B cell (primary cell): Measurements from ENCODE around the gene SIGLEC6. TPM values are rescaled to one million over a fixed set of nuclear protein-coding genes. Genes with fewer than 3 reads are reported as not detected.

ENCODE experiments used
- ATAC-seq: fragments of 200-7000 bp; cut with Tn5 transposase; one replicate; pipeline ENCODE4 v1.10.0; 2021; ENCODE audit warnings: low read depth, mild to moderate bottlenecking, moderate number of reproducible peaks, moderate library complexity
- CTCF ChIA-PET: fragments of 350-600 bp; sonication (Branson Sonifier 250); formaldehyde crosslinking; loops from one replicate; lab custom pipeline; 2021; ENCODE audit warnings: antibody characterized with exemption, inconsistent platforms; lab: Charles Lee
- POLR2A ChIA-PET: fragments of 350-600 bp; sonication (Branson Sonifier 250); formaldehyde crosslinking; loops from one replicate; lab custom pipeline; 2021; ENCODE audit warnings: antibody characterized with exemption; lab: Charles Lee
- DNase-seq: peaks from one replicate; pipeline ENCODE4 v3.0.0; 2013
- H2AFZ ChIP-seq: 2 replicates; pipeline ENCODE4 v1.6.1; 2012; ENCODE audit warnings: mild to moderate bottlenecking, low read depth, low read length; ENCODE audit not compliant: insufficient read depth, poor library complexity, severe bottlenecking
- H3K27ac ChIP-seq, 2 donors: 1 replicate in 1 of 2; 2 replicates in 1 of 2; pipeline ENCODE4 v1.5.1; 2012 to 2013; ENCODE audit warnings: low read length in 2 of 2, mild to moderate bottlenecking in 2 of 2, moderate library complexity in 1 of 2
- H3K27me3 ChIP-seq, 4 experiments: fragments of 200-600 bp in 1 of 4; sonication (generic) in 1 of 4; replicated peaks in 1 of 4; 1 replicate in 2 of 4; 2 replicates in 2 of 4; pipeline versions ENCODE4 v1.6.1 to v1.7.0; 2013 to 2016; ENCODE audit warnings: low read length in 3 of 4, mild to moderate bottlenecking in 2 of 4, mixed read lengths in 1 of 4, moderate library complexity in 1 of 4; ENCODE audit not compliant: insufficient read depth in 4 of 4, control insufficient read depth in 3 of 4; ENCODE audit errors: control extremely low read depth in 1 of 4
- H3K36me3 ChIP-seq, 2 experiments: replicated peaks in 1 of 2; 1 replicate in 1 of 2; 2 replicates in 1 of 2; pipeline versions ENCODE4 v1.6.1 to v1.7.1; 2013; ENCODE audit warnings: low read length in 1 of 2; ENCODE audit not compliant: insufficient read depth in 2 of 2, control insufficient read depth in 1 of 2; ENCODE audit errors: control extremely low read depth in 1 of 2, extremely low read depth in 1 of 2
- H3K4me1 ChIP-seq, 2 donors: fragments of 200-600 bp in 1 of 2; sonication (generic) in 1 of 2; 1 replicate in 1 of 2; 2 replicates in 1 of 2; pipeline versions ENCODE4 v1.5.1 to v1.6.1; 2013 to 2017; ENCODE audit warnings: low read length in 2 of 2; ENCODE audit not compliant: control insufficient read depth in 2 of 2, insufficient read depth in 2 of 2
- H3K4me2 ChIP-seq: replicated peaks from 2 replicates; pipeline ENCODE3; 2012; ENCODE audit warnings: mild to moderate bottlenecking, low read depth, low read length; ENCODE audit not compliant: poor library complexity, severe bottlenecking
- H3K4me3 ChIP-seq, 5 experiments: fragments of 200-600 bp in 1 of 5; sonication (generic) in 1 of 5; 1 replicate in 3 of 5; 2 replicates in 2 of 5; pipeline versions ENCODE4 v1.5.1 to v1.7.0; 2011 to 2016; ENCODE audit warnings: low read length in 4 of 5, mild to moderate bottlenecking in 4 of 5, low read depth in 2 of 5, control low read depth in 1 of 5, moderate library complexity in 1 of 5; ENCODE audit not compliant: insufficient read depth in 1 of 5; ENCODE audit errors: control extremely low read depth in 1 of 5, extremely low read depth in 1 of 5
- H3K79me2 ChIP-seq: fragments of 200-600 bp; sonication (generic); one replicate; pipeline ENCODE4 v1.6.0; 2016; ENCODE audit warnings: low read length; ENCODE audit not compliant: control insufficient read depth, insufficient read depth
- H3K9ac ChIP-seq: fragments of 200-600 bp; sonication (generic); 2 replicates; pipeline ENCODE4 v1.6.1; 2017; ENCODE audit warnings: mild to moderate bottlenecking, low read length, moderate library complexity
- H3K9me3 ChIP-seq, 3 donors: one replicate each; pipeline versions ENCODE4 v1.6.1 to v1.7.1; 2013; ENCODE audit warnings: low read length in 2 of 3; ENCODE audit not compliant: control insufficient read depth in 2 of 3, insufficient read depth in 1 of 3; ENCODE audit errors: control extremely low read depth in 1 of 3
- H4K20me1 ChIP-seq: 2 replicates; pipeline ENCODE4 v1.6.0; 2012; ENCODE audit warnings: mild to moderate bottlenecking, low read length; ENCODE audit not compliant: insufficient read depth, control insufficient read depth, poor library complexity, severe bottlenecking
- H3K27ac Mint-ChIP-seq: one replicate; pipeline ENCODE4 v1.8.0; 2021; ENCODE audit warnings: mixed read lengths
- H3K27me3 Mint-ChIP-seq: one replicate; pipeline ENCODE4 v1.8.0; 2021; ENCODE audit warnings: mixed read lengths
- H3K4me1 Mint-ChIP-seq: one replicate; pipeline ENCODE4 v1.8.0; 2021; ENCODE audit warnings: mixed read lengths
- H3K4me3 Mint-ChIP-seq: one replicate; pipeline ENCODE4 v1.8.0; 2021; ENCODE audit warnings: mixed read lengths
- H3K9me3 Mint-ChIP-seq: one replicate; pipeline ENCODE4 v1.8.0; 2022; ENCODE audit warnings: mixed read lengths; ENCODE audit not compliant: insufficient read depth
- CTCF ChIP-seq: fragments of 200-600 bp; IDR thresholded peaks from one replicate; pipeline ENCODE4 v1.8.0; 2022; ENCODE audit warnings: antibody characterized with exemption, mild to moderate bottlenecking
- EZH2 ChIP-seq: IDR thresholded peaks from 2 replicates; pipeline ENCODE4 v1.6.1; 2012; ENCODE audit warnings: borderline replicate concordance, low read depth, mild to moderate bottlenecking, moderate library complexity, low read length; ENCODE audit not compliant: insufficient read depth, poor library complexity, severe bottlenecking
- WGBS: methylation state at CpG from one replicate; pipeline ENCODE4 v1.1.5; 2013; ENCODE audit warnings: missing lambda C conversion rate; ENCODE audit not compliant: insufficient coverage; 5-methylcytosine and 5-hydroxymethylcytosine counted together
- intact Hi-C: fragments of 100-400 bp; cut with micrococcal nuclease; formaldehyde crosslinking; loops from one replicate; pipeline ENCODE4 v1.10.0; 2022
- polyA plus RNA-seq: library from polyadenylated mRNA; depleted of rRNA; stranded (reverse); fragments of >200 nt; gene quantifications from 2 replicates; pipeline ENCODE4 v1.2.3, GENCODE V29; 2012
- total RNA-seq, 2 donors: library from RNA; stranded (reverse); fragments of 120-200 nt in 1 of 2; gene quantifications; 1 replicate in 1 of 2; 2 replicates in 1 of 2; pipeline versions ENCODE4 v1.2.3 to v1.2.4, GENCODE V29; 2013 to 2022

SIGLEC6 gene
- total and polyA plus RNA-seq, 2 donors (not counting 1 experiment from before 2014, with no cell fraction given), result 21.2 to 35.4 TPM

GRCh38 chr19:51511353-51511752, 20.1 kb downstream of the SIGLEC6 start:
- ChIA-PET POLR2A (no interaction called here), CTCF (interaction anchor here (1.9 kb wide), 1 partner anchor 146 kb away, joined by 7 read pairs; no protein-coding TSS in a partner anchor)
- ATAC-seq (no peak), DNase-seq (peak; percentile 23)
- H3K4me3 Mint-ChIP-seq, result no peak overlapping the region
- Histone ChIP-seq H3K4me3 (no peak overlapping the region), H3K9me3 (no peaks in the 10 kb centered on the region), H3K4me2 (no peak overlapping the region), H3K36me3 (no peaks in the 10 kb centered on the region), H3K79me2 (no peaks in the 10 kb centered on the region), H3K9ac (no peak overlapping the region), H2AFZ (no peak overlapping the region), H3K27ac (no peak overlapping the region), H4K20me1 (no peaks in the 10 kb centered on the region), H3K4me1 (peaks cover 6 to 7% of the 10 kb centered on the region in 2 donors), H3K27me3 (peaks cover 0 to 4% (median 0%) of the 10 kb centered on the region in 4 experiments)
- no peak for TF ChIP-seq EZH2
- no peak for TF ChIP-seq CTCF
- WGBS, result 26% methylated on average over 4 of the region's 6 CpGs
- peaks cover 5% of the 10 kb centered on the region for H3K27me3 Mint-ChIP-seq
- intact Hi-C loops, result loop anchor here (10.0 kb wide), 1 partner anchor 87 kb away; no protein-coding TSS in a partner anchor
- H3K9me3 Mint-ChIP-seq, result no peaks in the 10 kb centered on the region
- H3K4me1 Mint-ChIP-seq, result peaks cover 7% of the 10 kb centered on the region
- H3K27ac Mint-ChIP-seq, result no peak overlapping the region

DNA sequence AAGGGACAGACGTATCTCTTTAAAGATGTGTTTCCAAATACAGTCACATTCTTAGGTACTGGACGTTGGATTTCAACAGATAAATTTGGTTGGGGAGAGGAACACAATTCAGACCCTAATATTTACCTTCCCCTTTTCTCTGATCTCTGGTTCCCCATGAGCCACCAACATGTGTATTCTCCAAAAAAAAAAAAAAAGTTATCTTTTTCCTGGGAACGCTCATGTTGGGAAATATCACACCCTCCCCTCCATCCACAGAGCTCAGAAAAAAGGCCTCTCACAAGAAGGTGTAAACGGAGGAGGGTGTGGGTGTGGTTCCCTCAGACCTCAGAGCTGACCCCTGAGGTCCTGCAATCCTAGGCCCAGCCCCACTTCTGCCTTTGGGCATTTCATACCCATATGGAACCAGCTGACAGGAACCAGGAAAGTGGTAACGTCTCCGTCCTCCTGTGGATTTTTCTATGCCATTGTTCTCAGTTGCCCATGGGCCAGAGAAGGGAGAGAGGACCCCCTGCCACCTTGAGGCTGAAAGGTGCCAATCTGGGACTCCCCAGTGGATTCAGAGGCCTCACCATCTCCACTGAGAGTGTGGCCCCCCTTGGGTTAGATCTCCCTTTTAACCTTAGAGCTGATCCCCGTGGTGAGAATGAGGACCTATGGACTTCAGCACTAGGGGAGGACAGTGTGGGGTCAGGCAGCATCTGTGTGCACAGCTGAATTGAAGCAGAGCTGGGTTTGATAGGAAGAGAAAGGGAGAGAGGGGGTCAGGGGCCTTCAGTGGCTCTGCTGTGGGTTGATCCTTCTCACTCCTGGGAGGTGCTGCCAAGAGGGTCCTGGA, 21.4 kb downstream of the SIGLEC6 start:
- POLR2A ChIA-PET, result no interaction called here

More for the DNA sequence above, 21.4 kb downstream of the SIGLEC6 start:
- H2AFZ ChIP-seq, result no peak overlapping the region
- peaks cover 0 to 1% (median 0%) of the 10 kb centered on the region in 3 donors for H3K9me3 ChIP-seq
- H3K27me3 Mint-ChIP-seq, result peaks cover 5% of the 10 kb centered on the region
- H3K4me3 Mint-ChIP-seq, result no peak overlapping the region
- no peak overlapping the region for H3K27ac ChIP-seq
- intact Hi-C loops, result loop anchor here (10.0 kb wide), 1 partner anchor 85 kb away; no protein-coding TSS in a partner anchor
- H3K9ac ChIP-seq, result no peak overlapping the region
- peaks cover 0 to 4% (median 0%) of the 10 kb centered on the region in 4 experiments for H3K27me3 ChIP-seq
- no peak overlapping the region for H3K4me3 ChIP-seq
- DNase-seq (no peak), ATAC-seq (no peak)
- H3K27ac Mint-ChIP-seq, result no peak overlapping the region
- 100% methylated on average over 2 of the region's 7 CpGs for WGBS
- CTCF ChIA-PET, result interaction anchor here (0.7 to 1.9 kb wide), 3 partner anchors 28 to 147 kb away, joined by 4 to 7 read pairs (median 4); no protein-coding TSS in a partner anchor
- H4K20me1 ChIP-seq, result no peaks in the 10 kb centered on the region
- H3K79me2 ChIP-seq, result no peaks in the 10 kb centered on the region
- peaks cover 4% of the 10 kb centered on the region for H3K4me1 Mint-ChIP-seq
- no peak overlapping the region for H3K4me2 ChIP-seq
- TF ChIP-seq CTCF (no peak), EZH2 (no peak)
- no peaks in the 10 kb centered on the region for H3K36me3 ChIP-seq
- H3K9me3 Mint-ChIP-seq, result no peaks in the 10 kb centered on the region
- H3K4me1 ChIP-seq, result peaks cover 4 to 6% of the 10 kb centered on the region in 2 donors
